HepG2 (cell line): ENCODE data around the gene SMIM12. TPM values are rescaled to one million over a fixed set of nuclear protein-coding genes. Genes with fewer than 3 reads are reported as not detected.

ENCODE experiments used
- ATAC-seq: fragments of 200-7000 bp; cut with Tn5 transposase; 3 replicates; pipeline ENCODE4 v1.9.1; 2020; ENCODE audit warnings: mild to moderate bottlenecking, moderate library complexity
- BruUV-seq: library from RNA; stranded (reverse); fragments of 400-500 nt; replicated peaks from 2 replicates; lab custom pipeline; 2021; lab: Mats Ljungman, UMichigan
- CTCF ChIA-PET: fragments of 300-600 bp; formaldehyde crosslinking; extraction: SDS; loops from one replicate; lab custom pipeline; 2021; ENCODE audit warnings: low total read pairs, inconsistent platforms, low intra/inter-chr PET ratio; lab: Yijun Ruan, JAX
- POLR2A ChIA-PET: fragments of 350-600 bp; sonication (Branson Sonifier 250); formaldehyde crosslinking; loops from one replicate; lab custom pipeline; 2020; ENCODE audit warnings: antibody characterized with exemption, inconsistent platforms; lab: Yijun Ruan, JAX
- DNase-seq: peaks from one replicate; pipeline ENCODE4 v3.0.0-alpha.2; 2015; ENCODE audit warnings: low spot score
- FAIRE-seq: peaks from 3 replicates; lab custom pipeline; 2011; peaks lifted over from hg19 to GRCh38; lab: Jason Lieb, UNC
- H2AFZ ChIP-seq: one replicate; pipeline ENCODE4 v1.6.1; 2011; ENCODE audit warnings: low read length, inconsistent platforms
- H3K27ac ChIP-seq: fragments of 300-600 bp; 3 replicates; pipeline ENCODE4 v1.8.0; 2011; ENCODE audit warnings: mixed run types, mild to moderate bottlenecking, mixed read lengths, low read length, inconsistent platforms; ENCODE audit not compliant: insufficient read depth; ENCODE audit errors: extremely low read length
- H3K27me3 ChIP-seq, 2 experiments: fragments of 200-600 bp in 1 of 2; 2 replicates in 1 of 2; 3 replicates in 1 of 2; pipeline versions ENCODE4 v1.6.0 to v1.8.0; 2011; ENCODE audit warnings: low read length in 2 of 2, mild to moderate bottlenecking in 2 of 2, moderate library complexity in 2 of 2, inconsistent platforms in 1 of 2; ENCODE audit not compliant: insufficient read depth in 2 of 2, control insufficient read depth in 1 of 2
- H3K36me3 ChIP-seq, 2 experiments: fragments of 200-600 bp in 1 of 2; replicated peaks in 1 of 2; 2 replicates in 1 of 2; 3 replicates in 1 of 2; pipeline versions ENCODE4 v1.5.1 to v1.8.0; 2011; ENCODE audit warnings: low read length in 2 of 2, inconsistent platforms in 1 of 2; ENCODE audit not compliant: insufficient read depth in 2 of 2, control insufficient read depth in 1 of 2
- H3K4me1 ChIP-seq: 2 replicates; pipeline ENCODE4 v1.5.1; 2012; ENCODE audit warnings: low read length, inconsistent platforms; ENCODE audit not compliant: insufficient read depth
- H3K4me2 ChIP-seq: 2 replicates; pipeline ENCODE4 v1.6.0; 2011; ENCODE audit warnings: low read depth, low read length, inconsistent platforms
- H3K4me3 ChIP-seq, 3 experiments: fragments of 200-600 bp in 1 of 3; sonication (generic), shearing (Covaris generic) in 1 of 3; replicated peaks in 1 of 3; 2 replicates each; pipeline ENCODE4 v1.5.1; 2011 to 2016; ENCODE audit warnings: low read length in 3 of 3, inconsistent platforms in 2 of 3, low read depth in 2 of 3, mild to moderate bottlenecking in 2 of 3, control low read depth in 1 of 3, mixed read lengths in 1 of 3; ENCODE audit not compliant: insufficient read depth in 1 of 3
- H3K79me2 ChIP-seq: one replicate; pipeline ENCODE4 v1.6.1; 2011; ENCODE audit warnings: low read length, inconsistent platforms; ENCODE audit not compliant: insufficient read depth
- H3K9ac ChIP-seq: 2 replicates; pipeline ENCODE4 v1.6.0; 2011; ENCODE audit warnings: mild to moderate bottlenecking, low read depth, low read length, inconsistent platforms; ENCODE audit not compliant: insufficient read depth
- H3K9me3 ChIP-seq: 2 replicates; pipeline ENCODE4 v1.5.1; 2012; ENCODE audit warnings: mild to moderate bottlenecking, low read length
- H4K20me1 ChIP-seq: 2 replicates; pipeline ENCODE4 v1.6.0; 2011; ENCODE audit warnings: inconsistent platforms, mild to moderate bottlenecking, low read length, moderate library complexity; ENCODE audit not compliant: insufficient read depth
- KLF16 ChIP-seq, 2 experiments: sonication (generic) in 1 of 2; formaldehyde crosslinking in 1 of 2; IDR thresholded peaks; 2 replicates each; pipeline versions ENCODE4 v1.6.1 to v1.8.0; 2016 to 2023; ENCODE audit warnings: missing genetic modification reagents in 2 of 2, missing compliant biosample characterization in 1 of 2
- RBM22 ChIP-seq: fragments of 200-400 bp; formaldehyde crosslinking; optimal IDR thresholded peaks from 2 replicates; pipeline ENCODE3; 2017; ENCODE audit warnings: mild to moderate bottlenecking, low read length, moderate library complexity
- SNAPC2 ChIP-seq: sonication (generic); formaldehyde crosslinking; IDR thresholded peaks from 2 replicates; pipeline ENCODE4 v1.8.1; 2022; ENCODE audit warnings: mild to moderate bottlenecking, missing genetic modification reagents
- SP2 ChIP-seq: sonication (generic); formaldehyde crosslinking; IDR thresholded peaks from 2 replicates; pipeline ENCODE4 v1.5.1; 2020; ENCODE audit warnings: mild to moderate bottlenecking, missing genetic modification reagents
- TEAD3 ChIP-seq: optimal IDR thresholded peaks from 2 replicates; pipeline ENCODE3; 2016; ENCODE audit warnings: borderline replicate concordance
- TRIM24 ChIP-seq: sonication (generic); formaldehyde crosslinking; IDR thresholded peaks from 2 replicates; pipeline ENCODE4 v1.8.0; 2022; ENCODE audit warnings: mild to moderate bottlenecking, missing genetic modification reagents
- ZBTB25 ChIP-seq: IDR thresholded peaks from 2 replicates; pipeline ENCODE4 v1.6.1; 2018; ENCODE audit warnings: missing genetic modification reagents
- ZC3H13 ChIP-seq: sonication (generic); formaldehyde crosslinking; IDR thresholded peaks from 2 replicates; pipeline ENCODE4 v1.8.1; 2023; ENCODE audit warnings: mild to moderate bottlenecking, missing genetic modification reagents, moderate library complexity
- ZNF292 ChIP-seq: sonication (generic); formaldehyde crosslinking; IDR thresholded peaks from 2 replicates; pipeline ENCODE4 v1.8.1; 2022; ENCODE audit warnings: mild to moderate bottlenecking, low read depth, missing genetic modification reagents, borderline replicate concordance
- ZNF407 ChIP-seq: sonication (generic); formaldehyde crosslinking; IDR thresholded peaks from one replicate; pipeline ENCODE4 v1.5.1; 2020; ENCODE audit warnings: mild to moderate bottlenecking, missing genetic modification reagents; ENCODE audit errors: not compliant biosample characterization
- ZNF619 ChIP-seq: sonication (generic); formaldehyde crosslinking; IDR thresholded peaks from 2 replicates; pipeline ENCODE4 v1.4.0; 2020; ENCODE audit warnings: mild to moderate bottlenecking, missing genetic modification reagents
- ZNF839 ChIP-seq: sonication (generic); formaldehyde crosslinking; IDR thresholded peaks from 2 replicates; pipeline ENCODE4 v1.4.0; 2020; ENCODE audit warnings: missing genetic modification reagents, mild to moderate bottlenecking, borderline replicate concordance
- ZNF841 ChIP-seq: sonication (generic); formaldehyde crosslinking; IDR thresholded peaks from 2 replicates; pipeline ENCODE4 v1.8.1; 2023; ENCODE audit warnings: missing genetic modification reagents, borderline replicate concordance
- WGBS: methylation state at CpG from one replicate; pipeline ENCODE4 v1.1.6; 2017; ENCODE audit warnings: low lambda C conversion rate; 5-methylcytosine and 5-hydroxymethylcytosine counted together
- in situ Hi-C: cut with HindIII; loops from 2 replicates; pipeline ENCODE4 v1.10.0; 2017; ENCODE audit warnings: low pct_unique_long_range_greater_than_20kb; ENCODE audit not compliant: extremely low pct_ligation_motif_present
- intact Hi-C: fragments of 100-400 bp; cut with micrococcal nuclease; formaldehyde crosslinking; loops from one replicate; pipeline ENCODE4 v1.10.0; 2022; ENCODE audit not compliant: unreplicated experiment
- polyA plus RNA-seq, 8 experiments: library from polyadenylated mRNA; depleted of rRNA in 3 of 8; stranded (reverse) in 7 of 8; unstranded in 1 of 8; fragments of >200 nt; fragmentation: Illumina TruSeq in 4 of 8; extraction: Trizol in 4 of 8; gene quantifications; 2 replicates each; pipeline versions ENCODE4 v1.2.1 to v1.2.3, GENCODE V29; 2011 to 2016; ENCODE audit warnings: low read depth in 4 of 8, missing spikeins in 1 of 8, mixed read lengths in 1 of 8; ENCODE audit not compliant: insufficient read depth in 1 of 8
- total RNA-seq, 5 experiments: library from RNA; depleted of rRNA; stranded (reverse); fragments of >200 nt; fragmentation: Illumina TruSeq; extraction: Trizol; gene quantifications; 2 replicates each; pipeline ENCODE4 v1.2.3, GENCODE V29; 2016; ENCODE audit warnings: low read depth in 1 of 5

The SMIM12 gene
- total and polyA plus RNA-seq, 2 of the 13 experiments (the other 11 are each of a cell fraction or from before 2014, with no cell fraction given): 20.1 to 41.3 TPM

GRCh38 chr1:34806396-34806795 lies 53.2 kb downstream of the SMIM12 start:
- DNase-seq (no peak), ATAC-seq (no peak), FAIRE-seq (no peak)
- Histone ChIP-seq H3K27ac (no peak overlapping the region), H3K27me3 (no peaks in the 10 kb centered on the region), H3K4me2 (no peak overlapping the region), H4K20me1 (no peaks in the 10 kb centered on the region), H3K4me1 (no peaks in the 10 kb centered on the region), H3K36me3 (no peaks in the 10 kb centered on the region), H3K9me3 (no peaks in the 10 kb centered on the region), H2AFZ (no peak overlapping the region), H3K4me3 (no peak overlapping the region), H3K9ac (no peak overlapping the region), H3K79me2 (no peaks in the 10 kb centered on the region)
- 7% methylated on average over 3 of the region's 3 CpGs for WGBS
- in situ Hi-C loops (no loop called here), intact Hi-C loops (no loop called here)
- no TSS peak for BruUV-seq
- ChIA-PET POLR2A (no interaction called here), CTCF (no interaction called here)
- no peak for TF ChIP-seq ZNF841 (CRISPR knock-in tag)
- no peak for TF ChIP-seq ZNF407 (CRISPR knock-in tag)
- no peak for TF ChIP-seq SNAPC2 (CRISPR knock-in tag)
- no peak for TF ChIP-seq ZBTB25
- no peak for TF ChIP-seq TEAD3
- no peak for TF ChIP-seq ZNF839 (CRISPR knock-in tag)
- TF ChIP-seq ZNF292: no peak
- no peak for TF ChIP-seq KLF16 (CRISPR knock-in tag; IDR thresholded peaks at IDR 0.05)
- TF ChIP-seq ZC3H13 (CRISPR knock-in tag): no peak
- TF ChIP-seq SP2: no peak
- no peak for TF ChIP-seq TRIM24 (CRISPR knock-in tag)
- no peak for TF ChIP-seq RBM22
- TF ChIP-seq ZNF619 (CRISPR knock-in tag): no peak
